H1 (cell line): ENCODE results near the gene RRAGB. TPM values are rescaled to one million over a fixed set of nuclear protein-coding genes. Genes with fewer than 3 reads are reported as not detected.

Source experiments
- FOSL1 ChIP-seq: IDR thresholded peaks from 2 replicates; pipeline ENCODE4 v1.6.1; 2011; ENCODE audit warnings: mild to moderate bottlenecking, low read depth, low read length, moderate library complexity; ENCODE audit not compliant: insufficient read depth
- polyA plus RNA-seq, 7 experiments: library from polyadenylated mRNA; depleted of rRNA in 3 of 7; stranded (reverse) in 5 of 7; unstranded in 2 of 7; fragments of >200 nt in 5 of 7; fragments of 200-250 nt in 2 of 7; gene quantifications; 1 replicate in 5 of 7; 2 replicates in 1 of 7; 4 replicates in 1 of 7; pipeline versions ENCODE4 v1.2.1 to v1.2.3, GENCODE V29; 2011 to 2013; ENCODE audit warnings: missing spikeins in 2 of 7, mixed read lengths in 2 of 7
- total RNA-seq: library from RNA; stranded (reverse); fragmentation: NEBNext Ultra II Directional; extraction: Animal tissue kit (Norgen Biotek cat#: 25700); gene quantifications from 2 replicates; pipeline ENCODE4 v1.2.1, GENCODE V29; 2021

The RRAGB gene
- total and polyA plus RNA-seq, 2 of the 8 experiments (the other 6 are each of a cell fraction or from before 2014, with no cell fraction given), result 5.8 to 6.8 TPM

DNA sequence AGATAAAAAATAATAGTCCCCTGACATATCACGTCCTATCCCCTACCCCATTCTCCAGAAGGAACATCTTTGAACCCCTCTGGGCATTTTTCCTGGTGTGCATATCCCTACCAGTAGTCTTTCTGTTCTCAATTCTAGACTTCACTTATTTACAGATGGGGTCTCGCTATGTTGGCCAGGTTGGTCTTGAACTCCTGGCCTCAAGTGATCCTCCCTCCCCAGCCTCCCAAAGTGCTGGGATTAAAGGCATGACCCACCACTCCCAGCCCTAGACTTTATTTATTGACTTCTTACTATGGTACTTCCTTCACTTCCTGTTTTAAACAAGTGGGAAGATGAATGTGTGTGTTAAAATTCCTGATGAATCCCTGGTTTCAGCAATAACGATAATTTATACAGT lies 612 bp upstream of the RRAGB start (continued):
- TF ChIP-seq FOSL1, result no peak
- TF ChIP-seq, all 59 proteins: peak for 0
